SKM-1 treated with dmso at 0.1 percent for 144 hours (cell line): ENCODE measurements around the gene FNDC1.

ENCODE experiments used
- DNase-seq: peaks from one replicate; lab custom pipeline; 2025; ENCODE audit not compliant: unreplicated experiment; lab: John Stamatoyannopoulos, UW

Gene FNDC1

GRCh38 chr6:159305804-159306537, 136.8 kb downstream of the FNDC1 start:
- no peak for DNase-seq

GRCh38 chr6:159307246-159307790, 138.1 kb downstream of the FNDC1 start:
- no peak for DNase-seq

- no peak for DNase-seq
These were observed 139.0 kb downstream of the FNDC1 start for GRCh38 chr6:159308198-159308597.

- DNase-seq = no peak
These were observed 140.5 kb downstream of the FNDC1 start for GRCh38 chr6:159309723-159310122.

- no peak for DNase-seq
These were observed 142.4 kb downstream of the FNDC1 start for GRCh38 chr6:159311618-159312017.

GRCh38 chr6:159312206-159312605, 143.0 kb downstream of the FNDC1 start:
- no peak for DNase-seq

- DNase-seq = no peak
These were observed 143.8 kb downstream of the FNDC1 start for GRCh38 chr6:159313018-159313417.

- no peak for DNase-seq
These were observed 146.4 kb downstream of the FNDC1 start for GRCh38 chr6:159315562-159315961.

- no peak for DNase-seq
These were observed 148.2 kb downstream of the FNDC1 start for GRCh38 chr6:159317430-159317829.

GRCh38 chr6:159321267-159321666, 152.1 kb downstream of the FNDC1 start:
- DNase-seq = no peak
